ENCODE measurements around the gene DNAAF9. TPM values are rescaled to one million over a fixed set of nuclear protein-coding genes. Genes with fewer than 3 reads are reported as not detected.

Gene DNAAF9
- 10 to 100 TPM; 15.8 to 32.2 (median 25.2) TPM for total RNA-seq
- polyA plus RNA-seq: 10 to 100 TPM in 1 of 2 donors, 1 to 10 TPM in 1; 6.4 to 13.9 TPM
- long read RNA-seq, donor 1, full-length matches to known transcripts: 3 of 27 reads
- long read RNA-seq, donor 1, partial matches to known transcripts: 9 of 27 reads
- long read RNA-seq, donor 1, other reads (novel, unspliced or antisense): 15 of 27 reads
- long read RNA-seq, donor 2, full-length matches to known transcripts: 6 of 35 reads
- long read RNA-seq, donor 2, partial matches to known transcripts: 17 of 35 reads
- long read RNA-seq, donor 2, other reads (novel, unspliced or antisense): 12 of 35 reads
- long read RNA-seq, donor 3, full-length matches to known transcripts: 7 of 34 reads
- long read RNA-seq, donor 3, partial matches to known transcripts: 11 of 34 reads
- long read RNA-seq, donor 3, other reads (novel, unspliced or antisense): 16 of 34 reads

- WGBS, 2 donors: 1% methylated on average over 47 to 64 of the region's 71 CpGs
- ATAC-seq: peak; percentile 22 to 79 (median 52)
- H3K27me3 ChIP-seq: no peaks in the 10 kb centered on the region
Observed at GRCh38 chr20:3407040-3407770, at the start of gene DNAAF9. TSS of gene DNAAF9 (minus strand) at chr20:3407669. CDS start at chr20:3407557, 112 bp downstream.

GRCh38 chr20:3456648-3457047, 49.2 kb upstream of the DNAAF9 start:
- no peak for TF ChIP-seq CTCF (IDR thresholded peaks at IDR 0.05)
- DNase-seq: no peak
- ATAC-seq: no peak
- intact Hi-C loops (cut with DNase I): no loop called here
- Histone ChIP-seq H3K9me3 (no peaks in the 10 kb centered on the region), H3K27me3 (peaks cover 0 to 8% (median 0%) of the 10 kb centered on the region in 7 donors), H3K4me3 (no peak overlapping the region), H3K4me1 (peaks cover 0 to 2% (median 0%) of the 10 kb centered on the region in 9 donors), H3K36me3 (no peaks in the 10 kb centered on the region), H3K27ac (no peak overlapping the region)
- WGBS, 2 donors: 73 to 74% methylated on average over 4 of the region's 4 CpGs

More at GRCh38 chr20:3407040-3407770, at the start of gene DNAAF9:
- no peaks in the 10 kb centered on the region for H3K9me3 ChIP-seq
- peaks cover 0 to 40% (median 27%) of the 10 kb centered on the region in 9 donors for H3K4me1 ChIP-seq
- H3K36me3 ChIP-seq: no peaks in the 10 kb centered on the region
- peak within 1 kb of the TSS; percentile 89 to 98 (median 95) for H3K27ac ChIP-seq
- peak in 8 of 9 donors; percentile 11 to 56 (median 36) for TF ChIP-seq CTCF (IDR thresholded peaks at IDR 0.05)
- H3K4me3 ChIP-seq: peak within 1 kb of the TSS; percentile 54 to 94 (median 88)
- intact Hi-C loops (cut with DNase I): loop anchor here in 3 of 10 donors (2.0 to 10.0 kb wide), 4 partner anchors 35 to 200 kb away; partner anchors contain the start of genes ATRN (in 1 of the 3) and ITPA (in 1 of the 3)
- DNase-seq: peak; percentile 59 to 75

- no peak for TF ChIP-seq CTCF (IDR thresholded peaks at IDR 0.05)
- H3K27ac ChIP-seq: no peak overlapping the region
- no peaks in the 10 kb centered on the region for H3K9me3 ChIP-seq
- 59 to 73% methylated on average over 5 of the region's 5 CpGs for WGBS, 2 donors
- H3K4me1 ChIP-seq: no peaks in the 10 kb centered on the region
- H3K27me3 ChIP-seq: peaks cover 0 to 8% (median 0%) of the 10 kb centered on the region in 7 donors
- no peak overlapping the region for H3K4me3 ChIP-seq
- no peaks in the 10 kb centered on the region for H3K36me3 ChIP-seq
- DNase-seq (no peak), ATAC-seq (no peak)
- intact Hi-C loops (cut with DNase I): no loop called here
Observed at GRCh38 chr20:3454831-3455230, 47.4 kb upstream of the DNAAF9 start.

- no peaks in the 10 kb centered on the region for H3K9me3 ChIP-seq
- H3K27me3 ChIP-seq: peaks cover 0 to 6% (median 0%) of the 10 kb centered on the region in 7 donors
- no peaks in the 10 kb centered on the region for H3K36me3 ChIP-seq
- no peak overlapping the region for H3K4me3 ChIP-seq
- WGBS, 2 donors: 89 to 94% methylated on average over 4 of the region's 4 CpGs
- no peaks in the 10 kb centered on the region for H3K4me1 ChIP-seq
- no peak for DNase-seq
- intact Hi-C loops (cut with DNase I): loop anchor here in 1 of 10 donors (1.0 kb wide), 1 partner anchor 14 kb away; no protein-coding TSS in a partner anchor
- no peak for ATAC-seq
- H3K27ac ChIP-seq: no peak overlapping the region
- TF ChIP-seq CTCF (IDR thresholded peaks at IDR 0.05): no peak
Observed at GRCh38 chr20:3452690-3453089, 45.2 kb upstream of the DNAAF9 start.
